Measurements from ENCODE around the gene ACP7. TPM values are rescaled to one million over a fixed set of nuclear protein-coding genes. Genes with fewer than 3 reads are reported as not detected.
"Not testable (repeated sequence)": the region's sequence is repeated elsewhere in the genome, so short reads cannot be mapped to it uniquely, and the experiment has no call there.

ACP7 gene
- polyA plus RNA-seq (ENCODE audit: insufficient read length in 3 of 3), result under 1 TPM; 0.31 to 0.76 (median 0.64) TPM

- DNase-seq (ENCODE audit: low read depth in 3 of 3, low spot score in 2 of 3), result no peak
These were observed at the start of gene ACP7 for GRCh38 chr19:39083983-39084731. TSS of gene ACP7 (plus strand) at chr19:39084368. CDS start at chr19:39085270, 902 bp downstream.

- no peak for DNase-seq (ENCODE audit: low read depth in 3 of 3, low spot score in 2 of 3)
These were observed 47.6 kb upstream of the ACP7 start for GRCh38 chr19:39036581-39036980.

GRCh38 chr19:39037194-39037593 is 47.0 kb upstream of the ACP7 start:
- no peak for DNase-seq (ENCODE audit: low read depth in 3 of 3, low spot score in 2 of 3)

- DNase-seq (ENCODE audit: low read depth in 3 of 3, low spot score in 2 of 3), result no peak
These were observed 46.1 kb upstream of the ACP7 start for GRCh38 chr19:39038098-39038497.

GRCh38 chr19:39045506-39045905 is 38.7 kb upstream of the ACP7 start:
- no peak for DNase-seq (ENCODE audit: low read depth in 3 of 3, low spot score in 2 of 3)

- DNase-seq (ENCODE audit: low read depth in 3 of 3, low spot score in 2 of 3), result no peak
These were observed 37.9 kb upstream of the ACP7 start for GRCh38 chr19:39046037-39046821.

- no peak for DNase-seq (ENCODE audit: low read depth in 3 of 3, low spot score in 2 of 3)
These were observed 37.1 kb upstream of the ACP7 start for GRCh38 chr19:39047073-39047472.

GRCh38 chr19:39052243-39052746 is 31.9 kb upstream of the ACP7 start:
- no peak for DNase-seq (ENCODE audit: low read depth in 3 of 3, low spot score in 2 of 3)

- no peak for DNase-seq (ENCODE audit: low read depth in 3 of 3, low spot score in 2 of 3)
These were observed 31.3 kb upstream of the ACP7 start for GRCh38 chr19:39052846-39053245.

GRCh38 chr19:39053276-39054090 is 30.7 kb upstream of the ACP7 start:
- no peak for DNase-seq (ENCODE audit: low read depth in 3 of 3, low spot score in 2 of 3)

- no peak for DNase-seq (ENCODE audit: low read depth in 3 of 3, low spot score in 2 of 3)
These were observed 30.1 kb upstream of the ACP7 start for GRCh38 chr19:39054091-39054470.

GRCh38 chr19:39057615-39058014 is 26.6 kb upstream of the ACP7 start:
- DNase-seq (ENCODE audit: low read depth in 3 of 3, low spot score in 2 of 3), result no peak

GRCh38 chr19:39059302-39059701 is 24.9 kb upstream of the ACP7 start:
- no peak for DNase-seq (ENCODE audit: low read depth in 3 of 3, low spot score in 2 of 3)

GRCh38 chr19:39060171-39060570 is 24.0 kb upstream of the ACP7 start:
- DNase-seq (ENCODE audit: low read depth in 3 of 3, low spot score in 2 of 3), result no peak

GRCh38 chr19:39064405-39064804 is 19.8 kb upstream of the ACP7 start:
- no peak for DNase-seq (ENCODE audit: low read depth in 3 of 3, low spot score in 2 of 3)

GRCh38 chr19:39065928-39066327 is 18.2 kb upstream of the ACP7 start:
- no peak for DNase-seq (ENCODE audit: low read depth in 3 of 3, low spot score in 2 of 3)

GRCh38 chr19:39067104-39067503 is 17.1 kb upstream of the ACP7 start:
- DNase-seq (ENCODE audit: low read depth in 3 of 3, low spot score in 2 of 3), result no peak

GRCh38 chr19:39068259-39068658 is 15.9 kb upstream of the ACP7 start:
- DNase-seq (ENCODE audit: low read depth in 3 of 3, low spot score in 2 of 3), result not testable (repeated sequence)

- no peak for DNase-seq (ENCODE audit: low read depth in 3 of 3, low spot score in 2 of 3)
These were observed 13.3 kb upstream of the ACP7 start for GRCh38 chr19:39070888-39071287.

GRCh38 chr19:39074205-39074692 is 9.9 kb upstream of the ACP7 start:
- no peak for DNase-seq (ENCODE audit: low read depth in 3 of 3, low spot score in 2 of 3)

GRCh38 chr19:39074942-39075341 is 9.2 kb upstream of the ACP7 start:
- no peak for DNase-seq (ENCODE audit: low read depth in 3 of 3, low spot score in 2 of 3)

All from right renal cortex interstitium (tissue), 3 donors.